T-cell (primary cell): ENCODE data around the gene RERE. TPM values are rescaled to one million over a fixed set of nuclear protein-coding genes. Genes with fewer than 3 reads are reported as not detected.

Experiments
- ATAC-seq, 4 experiments: fragments of 200-7000 bp in 3 of 4; fragments of 150-1000 bp in 1 of 4; cut with Tn5 transposase; replicated peaks in 1 of 4; 1 replicate in 3 of 4; 2 replicates in 1 of 4; pipeline ENCODE4 v1.10.0; 2021; ENCODE audit warnings: moderate library complexity in 3 of 4, mild to moderate bottlenecking in 2 of 4, moderate number of reproducible peaks in 1 of 4
- CTCF ChIA-PET, 2 donors: fragments of 300-600 bp; sonication (Branson Sonifier 250); formaldehyde crosslinking; loops; one replicate each; lab custom pipeline; 2022; ENCODE audit warnings: antibody characterized with exemption in 2 of 2; lab: Charles Lee
- POLR2A ChIA-PET, 2 donors: fragments of 300-600 bp; sonication (Branson Sonifier 250); formaldehyde crosslinking; loops; one replicate each; lab custom pipeline; 2022; ENCODE audit warnings: antibody characterized with exemption in 2 of 2; lab: Charles Lee
- DNase-seq, 35 experiments: peaks; one replicate each; pipeline versions ENCODE4 v3.0.0 to v3.0.0-alpha.2; 2013 to 2023
- H3K27ac ChIP-seq: one replicate; pipeline ENCODE4 v1.5.1; 2013; ENCODE audit warnings: low read length
- H3K27me3 ChIP-seq, 2 experiments: replicated peaks in 1 of 2; 1 replicate in 1 of 2; 2 replicates in 1 of 2; pipeline versions ENCODE4 v1.6.1 to v1.7.0; 2013; ENCODE audit warnings: low read length in 1 of 2, mixed read lengths in 1 of 2; ENCODE audit not compliant: control insufficient read depth in 2 of 2, insufficient read depth in 2 of 2; ENCODE audit errors: extremely low read depth in 1 of 2
- H3K36me3 ChIP-seq, 2 donors: 1 replicate in 1 of 2; 2 replicates in 1 of 2; pipeline versions ENCODE4 v1.6.1 to v1.7.0; 2013; ENCODE audit warnings: low read length in 1 of 2; ENCODE audit not compliant: control insufficient read depth in 2 of 2, insufficient read depth in 1 of 2; ENCODE audit errors: extremely low read depth in 1 of 2
- H3K4me1 ChIP-seq, 2 experiments: 1 replicate in 1 of 2; 2 replicates in 1 of 2; pipeline versions ENCODE4 v1.6.1 to v1.7.0; 2013; ENCODE audit warnings: low read length in 2 of 2, mixed read lengths in 1 of 2; ENCODE audit not compliant: insufficient read depth in 2 of 2, control insufficient read depth in 1 of 2; ENCODE audit errors: extremely low read depth in 1 of 2
- H3K4me3 ChIP-seq, 2 donors: 1 replicate in 1 of 2; 2 replicates in 1 of 2; pipeline versions ENCODE4 v1.5.1 to v1.7.0; 2013; ENCODE audit warnings: mild to moderate bottlenecking in 2 of 2, low read length in 1 of 2, moderate library complexity in 1 of 2; ENCODE audit not compliant: control insufficient read depth in 1 of 2; ENCODE audit errors: extremely low read depth in 1 of 2
- H3K9me3 ChIP-seq: 2 replicates; pipeline ENCODE4 v1.7.0; 2013
- H3K27ac Mint-ChIP-seq, 2 donors: one replicate each; pipeline ENCODE4 v1.8.0; 2020 to 2021; ENCODE audit warnings: mild to moderate bottlenecking in 2 of 2, mixed read lengths in 2 of 2
- H3K27me3 Mint-ChIP-seq, 2 donors: one replicate each; pipeline ENCODE4 v1.8.0; 2021 to 2022; ENCODE audit warnings: mixed read lengths in 2 of 2
- H3K36me3 Mint-ChIP-seq: one replicate; pipeline ENCODE4 v1.8.0; 2021; ENCODE audit warnings: mixed read lengths
- H3K4me1 Mint-ChIP-seq, 3 donors: one replicate each; pipeline ENCODE4 v1.8.0; 2020 to 2022; ENCODE audit warnings: mixed read lengths in 3 of 3, mild to moderate bottlenecking in 1 of 3
- H3K4me3 Mint-ChIP-seq, 3 donors: one replicate each; pipeline ENCODE4 v1.8.0; 2020 to 2022; ENCODE audit warnings: mild to moderate bottlenecking in 3 of 3, mixed read lengths in 3 of 3, moderate library complexity in 3 of 3
- H3K9me3 Mint-ChIP-seq, 3 donors: one replicate each; pipeline ENCODE4 v1.8.0; 2020 to 2022; ENCODE audit warnings: mixed read lengths in 3 of 3
- WGBS: methylation state at CpG from one replicate; pipeline ENCODE4 v1.1.5; 2013; ENCODE audit warnings: missing lambda C conversion rate; ENCODE audit not compliant: insufficient coverage; 5-methylcytosine and 5-hydroxymethylcytosine counted together
- total RNA-seq, 35 experiments: library from RNA in 6 of 35; stranded (reverse) in 6 of 35; fragments of 120-200 nt in 1 of 35; gene quantifications; one replicate each; pipeline versions ENCODE4 v1.2.1 to v1.2.4 and lab custom pipeline; 2013 to 2026

Gene RERE
- total RNA-seq, 5 donors from 2014 or later (not counting 1 experiment from before 2014, with no cell fraction given) = 85.1 to 116 (median 103) TPM

DNA sequence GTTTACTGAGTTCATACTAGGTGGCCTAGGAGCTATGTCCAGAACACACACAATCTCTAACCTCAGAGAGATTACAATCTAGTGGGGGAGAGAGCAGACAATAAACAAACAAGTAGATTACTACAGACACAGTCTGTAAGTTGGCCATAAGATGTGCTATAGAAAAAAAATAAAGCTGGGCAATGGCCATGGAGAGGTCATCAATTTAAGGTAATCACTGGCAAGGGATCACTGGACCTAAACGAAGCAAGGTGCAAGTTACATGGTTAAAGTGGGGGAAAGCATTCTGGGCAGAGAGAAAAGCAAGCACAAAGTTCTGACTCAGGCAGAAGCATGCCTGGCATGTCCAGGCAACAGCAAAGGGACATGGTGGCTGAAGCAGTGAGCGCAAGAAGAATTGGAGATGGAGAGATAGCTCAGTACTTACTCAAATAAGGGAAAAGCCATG, 147.0 kb downstream of the RERE start:
- WGBS = 76% methylated on average over 1 of the region's 2 CpGs
- ATAC-seq = no peak
- Mint-ChIP-seq H3K4me3 (peak overlapping the region in 1 of 3 donors; percentile 1), H3K27ac (no peak overlapping the region), H3K4me1 (peaks cover 27 to 34% (median 33%) of the 10 kb centered on the region in 3 donors), H3K27me3 (no peaks in the 10 kb centered on the region), H3K9me3 (no peaks in the 10 kb centered on the region), H3K36me3 (no peaks in the 10 kb centered on the region)
- H3K36me3 ChIP-seq = no peaks in the 10 kb centered on the region
- H3K4me1 ChIP-seq = peaks cover 2 to 22% of the 10 kb centered on the region in 2 experiments
- H3K9me3 ChIP-seq = no peaks in the 10 kb centered on the region
- no peaks in the 10 kb centered on the region for H3K27me3 ChIP-seq
- no peak overlapping the region for H3K27ac ChIP-seq
- DNase-seq = no peak
- POLR2A ChIA-PET = interaction anchor here (0.5 to 1.9 kb wide), 2 partner anchors 14 to 566 kb away, joined by 3 to 5 read pairs; no protein-coding TSS in a partner anchor
- CTCF ChIA-PET = interaction anchor here (0.6 to 2.3 kb wide), 6 partner anchors 29 to 261 kb away, joined by 3 to 11 read pairs (median 4); no protein-coding TSS in a partner anchor
- no peak overlapping the region for H3K4me3 ChIP-seq

GRCh38 chr1:8669606-8670335, 147.7 kb downstream of the RERE start:
- Mint-ChIP-seq H3K27ac (peak overlapping the region; percentile 4 to 17), H3K4me3 (peak overlapping the region in 1 of 3 donors; percentile 19)

GRCh38 chr1:8667869-8668594, 149.4 kb downstream of the RERE start:
- DNase-seq = no peak
- no peak for ATAC-seq
- no peak overlapping the region for H3K27ac ChIP-seq
- no peaks in the 10 kb centered on the region for H3K36me3 ChIP-seq
- H3K4me3 Mint-ChIP-seq = no peak overlapping the region
- H3K27me3 Mint-ChIP-seq = no peaks in the 10 kb centered on the region
- H3K4me1 ChIP-seq = peaks cover 14 to 35% of the 10 kb centered on the region in 2 experiments
- no peaks in the 10 kb centered on the region for H3K27me3 ChIP-seq
- H3K9me3 Mint-ChIP-seq = no peaks in the 10 kb centered on the region
- 100% methylated on average over 1 of the region's 5 CpGs for WGBS
- H3K36me3 Mint-ChIP-seq = no peaks in the 10 kb centered on the region
- H3K9me3 ChIP-seq = no peaks in the 10 kb centered on the region
- CTCF ChIA-PET = interaction anchor here in 1 of 2 donors (1.1 kb wide), 1 partner anchor 181 kb away, joined by 3 read pairs; no protein-coding TSS in a partner anchor
- POLR2A ChIA-PET = no interaction called here
- no peak overlapping the region for H3K27ac Mint-ChIP-seq
- H3K4me1 Mint-ChIP-seq = peaks cover 27 to 34% (median 33%) of the 10 kb centered on the region in 3 donors
- no peak overlapping the region for H3K4me3 ChIP-seq

More at GRCh38 chr1:8669606-8670335, 147.7 kb downstream of the RERE start:
- H3K36me3 ChIP-seq = no peaks in the 10 kb centered on the region
- ChIA-PET POLR2A (interaction anchor here in 1 of 2 donors (0.6 to 1.9 kb wide), 2 partner anchors 15 to 41 kb away, joined by 3 to 5 read pairs; no protein-coding TSS in a partner anchor), CTCF (interaction anchor here (0.5 to 2.3 kb wide), 6 partner anchors 30 to 260 kb away, joined by 3 to 11 read pairs (median 4); no protein-coding TSS in a partner anchor)
- ATAC-seq (peak in 1 of 4 experiments; percentile 53), DNase-seq (no peak)
- no peaks in the 10 kb centered on the region for H3K9me3 Mint-ChIP-seq
- H3K27me3 ChIP-seq = no peaks in the 10 kb centered on the region
- H3K4me1 Mint-ChIP-seq = peaks cover 27 to 34% (median 33%) of the 10 kb centered on the region in 3 donors
- no peaks in the 10 kb centered on the region for H3K27me3 Mint-ChIP-seq
- no peaks in the 10 kb centered on the region for H3K9me3 ChIP-seq
- WGBS = 17% methylated on average over 1 of the region's 4 CpGs
- peaks cover 2 to 26% of the 10 kb centered on the region in 2 experiments for H3K4me1 ChIP-seq
- H3K27ac ChIP-seq = no peak overlapping the region
- no peaks in the 10 kb centered on the region for H3K36me3 Mint-ChIP-seq
- H3K4me3 ChIP-seq = no peak overlapping the region

DNA sequence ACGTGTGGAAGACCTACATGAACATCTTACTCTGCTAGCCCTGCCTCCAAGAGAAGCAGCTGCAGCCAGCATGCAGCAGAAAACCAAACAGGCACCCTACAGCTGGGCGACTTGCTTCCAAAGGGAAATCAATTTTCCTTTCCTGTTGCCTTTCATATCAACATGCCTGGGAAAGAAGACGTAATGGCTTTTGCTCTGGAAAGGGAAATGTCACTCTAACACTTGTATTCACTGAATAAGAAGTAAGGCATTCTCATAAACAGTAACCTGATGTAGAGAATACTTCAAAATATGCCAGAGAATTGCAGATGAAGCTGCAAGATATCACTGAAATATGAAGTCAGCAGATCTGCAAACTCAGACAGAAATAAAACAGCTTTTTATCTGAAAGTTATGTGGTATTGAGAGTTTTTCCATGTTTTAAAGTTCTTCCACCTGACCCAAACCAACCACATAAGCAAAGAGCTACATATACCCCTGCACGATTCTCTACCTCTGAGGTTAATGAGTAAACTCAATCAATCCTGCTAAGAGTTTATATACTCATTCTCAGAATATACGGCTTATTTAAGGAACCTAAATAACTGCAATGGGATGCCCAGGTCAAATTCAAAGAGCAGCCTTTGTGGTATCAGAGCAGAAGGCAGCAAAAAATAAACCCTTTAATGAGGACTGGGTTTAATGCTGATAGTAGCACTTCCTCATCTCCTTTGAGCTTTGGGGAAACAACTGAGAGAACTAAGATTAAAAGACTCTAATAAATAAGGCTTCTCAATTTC, 150.9 kb downstream of the RERE start:
- DNase-seq = no peak
- no peak overlapping the region for H3K27ac ChIP-seq
- no peak overlapping the region for H3K4me3 ChIP-seq
- no peaks in the 10 kb centered on the region for H3K27me3 ChIP-seq
- Mint-ChIP-seq H3K27me3 (no peaks in the 10 kb centered on the region), H3K27ac (no peak overlapping the region), H3K9me3 (no peaks in the 10 kb centered on the region), H3K4me1 (peaks cover 24 to 34% (median 33%) of the 10 kb centered on the region in 3 donors), H3K4me3 (no peak overlapping the region), H3K36me3 (no peaks in the 10 kb centered on the region)
- H3K36me3 ChIP-seq = no peaks in the 10 kb centered on the region
- ChIA-PET POLR2A (interaction anchor here in 1 of 2 donors (0.6 kb wide), 1 partner anchor 997 kb away, joined by 5 read pairs; no protein-coding TSS in a partner anchor), CTCF (interaction anchor here in 1 of 2 donors (0.6 kb wide), 1 partner anchor 81 kb away, joined by 3 read pairs; no protein-coding TSS in a partner anchor)
- H3K4me1 ChIP-seq = peaks cover 25 to 44% of the 10 kb centered on the region in 2 experiments
- no peak for ATAC-seq
- no peaks in the 10 kb centered on the region for H3K9me3 ChIP-seq
- 83% methylated on average over 1 of the region's 5 CpGs for WGBS

DNA sequence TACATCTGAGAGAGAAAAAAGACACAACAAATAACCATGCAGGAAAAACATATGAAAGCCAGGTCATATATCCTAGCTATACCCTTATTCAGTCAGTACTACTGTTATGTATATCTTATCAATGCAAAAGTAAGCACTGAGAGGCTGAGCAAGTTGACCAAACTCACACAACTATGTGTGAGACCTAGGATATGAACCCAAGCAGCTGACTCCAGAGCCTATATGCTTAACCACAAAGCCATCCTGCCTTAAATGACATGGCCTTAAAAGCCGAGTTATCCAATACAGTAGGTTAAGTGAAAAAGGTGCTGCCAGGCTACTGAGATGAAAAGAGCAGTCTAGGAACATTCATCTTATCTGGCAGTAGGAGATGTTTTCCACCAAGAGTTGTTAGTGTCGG, 151.6 kb downstream of the RERE start:
- Histone ChIP-seq H3K27ac (no peak overlapping the region), H3K36me3 (no peaks in the 10 kb centered on the region), H3K27me3 (no peaks in the 10 kb centered on the region), H3K9me3 (no peaks in the 10 kb centered on the region), H3K4me1 (peaks cover 33 to 47% of the 10 kb centered on the region in 2 experiments), H3K4me3 (no peak overlapping the region)
- DNase-seq (no peak), ATAC-seq (no peak)
- Mint-ChIP-seq H3K27ac (no peak overlapping the region), H3K36me3 (no peaks in the 10 kb centered on the region), H3K4me3 (no peak overlapping the region), H3K27me3 (no peaks in the 10 kb centered on the region), H3K4me1 (peaks cover 17 to 27% (median 25%) of the 10 kb centered on the region in 3 donors), H3K9me3 (no peaks in the 10 kb centered on the region)
- ChIA-PET CTCF (no interaction called here), POLR2A (interaction anchor here in 1 of 2 donors (0.9 kb wide), 1 partner anchor 15 kb away, joined by 3 read pairs; no protein-coding TSS in a partner anchor)
- WGBS = no CpG with 5 or more reads among the region's 2 CpGs
